ENCODE measurements around the gene CYFIP1. TPM values are rescaled to one million over a fixed set of nuclear protein-coding genes. Genes with fewer than 3 reads are reported as not detected.

CYFIP1 gene
- total RNA-seq, 1 experiment from 2014 or later, result 205 TPM

DNA sequence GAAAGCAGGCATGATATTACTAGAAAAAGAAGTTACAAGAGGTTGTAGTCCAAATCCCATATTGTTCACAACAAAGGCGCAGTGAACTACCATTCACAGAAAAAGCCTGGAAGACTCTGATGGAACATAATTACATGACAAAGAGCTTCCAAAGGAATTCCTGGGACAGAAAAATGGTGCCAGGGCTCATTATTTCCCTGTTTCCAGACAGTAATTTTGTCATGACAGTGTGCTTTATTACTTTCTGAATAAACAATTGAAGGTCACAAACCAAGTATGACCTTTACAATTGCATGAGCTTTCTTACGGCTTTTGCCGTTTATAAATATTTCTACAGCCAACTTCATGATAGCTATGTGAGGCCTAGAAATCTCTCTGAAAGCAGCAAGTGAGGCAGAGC is 61.0 kb downstream of the CYFIP1 start:
- POLR2A ChIA-PET, result no interaction called here
- no peaks in the 10 kb centered on the region for H3K9me3 Mint-ChIP-seq (ENCODE audit: unreplicated experiment)
- DNase-seq, result no peak
- TF ChIP-seq, protein P1, sequence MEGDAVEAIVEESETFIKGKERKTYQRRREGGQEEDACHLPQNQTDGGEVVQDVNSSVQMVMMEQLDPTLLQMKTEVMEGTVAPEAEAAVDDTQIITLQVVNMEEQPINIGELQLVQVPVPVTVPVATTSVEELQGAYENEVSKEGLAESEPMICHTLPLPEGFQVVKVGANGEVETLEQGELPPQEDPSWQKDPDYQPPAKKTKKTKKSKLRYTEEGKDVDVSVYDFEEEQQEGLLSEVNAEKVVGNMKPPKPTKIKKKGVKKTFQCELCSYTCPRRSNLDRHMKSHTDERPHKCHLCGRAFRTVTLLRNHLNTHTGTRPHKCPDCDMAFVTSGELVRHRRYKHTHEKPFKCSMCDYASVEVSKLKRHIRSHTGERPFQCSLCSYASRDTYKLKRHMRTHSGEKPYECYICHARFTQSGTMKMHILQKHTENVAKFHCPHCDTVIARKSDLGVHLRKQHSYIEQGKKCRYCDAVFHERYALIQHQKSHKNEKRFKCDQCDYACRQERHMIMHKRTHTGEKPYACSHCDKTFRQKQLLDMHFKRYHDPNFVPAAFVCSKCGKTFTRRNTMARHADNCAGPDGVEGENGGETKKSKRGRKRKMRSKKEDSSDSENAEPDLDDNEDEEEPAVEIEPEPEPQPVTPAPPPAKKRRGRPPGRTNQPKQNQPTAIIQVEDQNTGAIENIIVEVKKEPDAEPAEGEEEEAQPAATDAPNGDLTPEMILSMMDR (IDR thresholded peaks at IDR 0.05; ENCODE audit: insufficient read depth in 1 of 2, low read depth in 1 of 2, low read length in 1 of 2, severe bottlenecking in 1 of 2, unreplicated experiment in 1 of 2), result no peak
- CTCF ChIA-PET, result no interaction called here
- no peaks in the 10 kb centered on the region for H3K9me3 ChIP-seq
- no peak overlapping the region for H3K27ac Mint-ChIP-seq (ENCODE audit: unreplicated experiment)
- no peaks in the 10 kb centered on the region for H3K27me3 ChIP-seq (replicated peaks; ENCODE audit: control insufficient read depth, insufficient read depth, low read length)
- H3K4me1 Mint-ChIP-seq (ENCODE audit: low read depth, unreplicated experiment), result peaks cover 7% of the 10 kb centered on the region
- H3K36me3 ChIP-seq (ENCODE audit: control insufficient read depth, insufficient read depth, low read length), result peaks cover 2% of the 10 kb centered on the region; the same call in 1 of the 2 replicates
- peaks cover 6% of the 10 kb centered on the region for H3K4me1 ChIP-seq
- intact Hi-C loops (cut with micrococcal nuclease; ENCODE audit: unreplicated experiment), result no loop called here
- no TSS peak for BruUV-seq (replicated peaks)
- peaks cover 82% of the 10 kb centered on the region for H3K36me3 Mint-ChIP-seq (ENCODE audit: insufficient read depth, unreplicated experiment)
- no peak overlapping the region for H3K4me3 Mint-ChIP-seq (ENCODE audit: unreplicated experiment)
- no peak overlapping the region for H3K4me3 ChIP-seq (ENCODE audit: low read depth, low read length)
- H3K27me3 Mint-ChIP-seq (ENCODE audit: insufficient read depth, unreplicated experiment), result no peaks in the 10 kb centered on the region

DNA sequence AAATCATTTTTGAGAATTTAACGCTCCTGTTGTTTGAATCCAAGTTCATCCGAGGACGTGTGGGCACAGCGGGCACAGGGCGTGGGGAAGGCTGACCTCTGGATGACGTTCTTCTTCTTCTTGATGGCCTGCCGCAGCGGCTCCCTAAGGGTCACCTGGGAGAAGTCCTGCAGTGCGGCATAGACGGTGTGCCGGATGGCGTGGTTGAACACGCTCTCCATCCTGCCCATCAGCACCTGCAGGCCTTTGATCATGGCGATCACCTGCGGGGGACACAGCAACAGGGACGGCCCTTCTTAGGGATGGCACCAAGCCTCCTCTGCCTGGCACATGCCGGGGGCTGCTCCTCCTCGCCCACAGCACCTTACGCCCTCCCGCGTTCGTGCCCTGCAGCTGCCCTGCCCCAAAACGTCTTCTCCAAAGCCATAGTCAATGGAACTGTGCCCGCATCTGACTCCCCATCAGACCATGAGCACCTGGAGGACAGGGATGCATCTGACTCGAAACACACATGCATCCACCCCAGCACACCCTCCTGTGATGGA is 61.5 kb downstream of the CYFIP1 start:
- peaks cover 85% of the 10 kb centered on the region for H3K36me3 Mint-ChIP-seq (ENCODE audit: insufficient read depth, unreplicated experiment)
- intact Hi-C loops (cut with micrococcal nuclease; ENCODE audit: unreplicated experiment), result no loop called here
- TF ChIP-seq, protein P1 (IDR thresholded peaks at IDR 0.05; ENCODE audit: insufficient read depth in 1 of 2, low read depth in 1 of 2, low read length in 1 of 2, severe bottlenecking in 1 of 2, unreplicated experiment in 1 of 2), result no peak
- POLR2A ChIA-PET, result no interaction called here
- no peak for DNase-seq
- Histone ChIP-seq H3K27me3 (replicated peaks; ENCODE audit: control insufficient read depth, insufficient read depth, low read length) (no peaks in the 10 kb centered on the region), H3K4me3 (ENCODE audit: low read depth, low read length) (no peak overlapping the region), H3K9me3 (no peaks in the 10 kb centered on the region), H3K4me1 (peaks cover 6% of the 10 kb centered on the region), H3K36me3 (ENCODE audit: control insufficient read depth, insufficient read depth, low read length) (peaks cover 2% of the 10 kb centered on the region)
- peaks cover 7% of the 10 kb centered on the region for H3K4me1 Mint-ChIP-seq (ENCODE audit: low read depth, unreplicated experiment)
- CTCF ChIA-PET, result no interaction called here
- H3K4me3 Mint-ChIP-seq (ENCODE audit: unreplicated experiment), result no peak overlapping the region
- no TSS peak for BruUV-seq (replicated peaks)
- no peaks in the 10 kb centered on the region for H3K27me3 Mint-ChIP-seq (ENCODE audit: insufficient read depth, unreplicated experiment)
- no peaks in the 10 kb centered on the region for H3K9me3 Mint-ChIP-seq (ENCODE audit: unreplicated experiment)
- H3K27ac Mint-ChIP-seq (ENCODE audit: unreplicated experiment), result no peak overlapping the region

DNA sequence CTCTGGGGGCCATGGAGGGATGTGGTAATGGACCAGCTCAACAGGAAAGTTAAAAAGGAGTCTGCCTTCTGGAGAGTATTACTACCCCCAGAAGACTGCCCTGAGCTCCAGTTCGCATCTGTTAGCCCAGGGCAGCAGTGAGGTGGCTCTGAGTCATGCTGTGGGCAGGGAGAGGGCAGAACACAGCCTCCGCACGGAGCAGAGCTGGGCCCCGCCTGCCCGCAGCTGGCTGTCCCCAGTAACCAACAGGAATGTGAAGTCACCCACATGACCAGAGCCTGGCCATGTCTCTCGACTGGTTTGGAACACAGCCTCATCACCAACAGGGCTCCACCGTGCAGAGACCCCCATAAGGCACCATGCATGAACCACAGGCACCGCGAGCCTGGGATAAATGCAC is 62.1 kb downstream of the CYFIP1 start:
- POLR2A ChIA-PET, result no interaction called here
- CTCF ChIA-PET, result no interaction called here
- Mint-ChIP-seq H3K27me3 (ENCODE audit: insufficient read depth, unreplicated experiment) (no peaks in the 10 kb centered on the region), H3K4me1 (ENCODE audit: low read depth, unreplicated experiment) (peaks cover 7% of the 10 kb centered on the region), H3K36me3 (ENCODE audit: insufficient read depth, unreplicated experiment) (peaks cover 87% of the 10 kb centered on the region), H3K9me3 (ENCODE audit: unreplicated experiment) (no peaks in the 10 kb centered on the region), H3K27ac (ENCODE audit: unreplicated experiment) (no peak overlapping the region), H3K4me3 (ENCODE audit: unreplicated experiment) (no peak overlapping the region)
- H3K4me3 ChIP-seq (ENCODE audit: low read depth, low read length), result no peak overlapping the region
- intact Hi-C loops (cut with micrococcal nuclease; ENCODE audit: unreplicated experiment), result no loop called here
- peaks cover 2% of the 10 kb centered on the region for H3K36me3 ChIP-seq (ENCODE audit: control insufficient read depth, insufficient read depth, low read length)
- H3K4me1 ChIP-seq, result peaks cover 6% of the 10 kb centered on the region
- TF ChIP-seq, protein P1 (IDR thresholded peaks at IDR 0.05; ENCODE audit: insufficient read depth in 1 of 2, low read depth in 1 of 2, low read length in 1 of 2, severe bottlenecking in 1 of 2, unreplicated experiment in 1 of 2), result no peak
- H3K9me3 ChIP-seq, result no peaks in the 10 kb centered on the region
- DNase-seq, result no peak
- BruUV-seq (replicated peaks), result no TSS peak
- H3K27me3 ChIP-seq (replicated peaks; ENCODE audit: control insufficient read depth, insufficient read depth, low read length), result no peaks in the 10 kb centered on the region
